Measurements from ENCODE around the gene FAM124B.

The FAM124B gene

DNA sequence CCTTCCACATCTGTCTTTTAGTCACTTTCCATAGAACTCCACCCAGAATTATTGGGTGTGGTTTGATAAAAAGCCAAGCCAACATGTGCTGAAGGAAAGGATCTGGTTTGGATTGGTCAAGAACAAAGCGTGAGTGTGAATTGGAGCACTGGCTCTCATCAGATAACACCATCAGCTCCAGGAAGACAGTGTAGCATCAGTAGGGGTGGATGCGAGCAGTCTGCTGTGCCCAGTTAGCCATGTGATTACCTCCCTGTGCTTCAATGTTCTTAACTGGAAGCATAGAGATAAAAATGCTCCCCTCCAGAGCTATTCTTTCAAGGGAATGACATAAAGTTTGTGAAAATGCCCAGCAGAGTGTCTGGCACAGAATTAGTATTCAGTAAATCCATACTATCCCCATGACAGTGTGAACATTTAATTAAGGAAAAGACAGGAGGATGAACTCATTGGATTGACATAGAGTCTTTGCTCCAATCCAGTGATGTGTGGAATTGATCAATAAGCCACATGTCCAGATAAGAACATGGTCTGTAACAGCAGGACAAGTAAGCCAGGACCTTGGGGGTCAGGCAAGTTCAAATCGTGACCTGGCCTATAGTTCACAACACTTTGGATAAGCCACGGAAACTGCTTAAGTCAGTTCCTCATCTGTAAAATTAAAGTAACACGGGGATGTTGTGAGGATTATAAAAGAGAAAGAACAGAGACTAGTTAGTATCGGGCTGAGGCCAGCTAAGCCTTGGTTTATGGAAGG, 68.0 kb downstream of the FAM124B start:
- DNase-seq: no peak

DNA sequence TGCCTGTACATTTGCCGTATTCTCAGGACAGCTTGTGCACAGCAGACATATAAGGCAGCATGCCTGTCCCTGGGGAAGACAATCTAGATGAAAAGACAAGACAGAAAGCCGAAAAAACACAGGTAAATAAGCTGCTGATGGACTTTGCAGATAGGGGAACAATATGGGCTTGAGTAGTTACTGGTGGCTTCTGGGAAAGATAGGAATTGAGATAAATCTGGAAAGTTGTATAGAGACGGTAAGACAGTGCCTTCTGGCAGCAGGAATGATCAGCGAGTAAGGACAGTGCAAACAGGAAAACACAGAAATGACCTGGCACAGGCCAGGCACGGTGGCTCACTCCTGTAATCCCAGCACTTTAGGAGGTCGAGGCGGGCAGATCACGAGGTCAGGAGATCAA, 70.2 kb downstream of the FAM124B start:
- DNase-seq: no peak

DNA sequence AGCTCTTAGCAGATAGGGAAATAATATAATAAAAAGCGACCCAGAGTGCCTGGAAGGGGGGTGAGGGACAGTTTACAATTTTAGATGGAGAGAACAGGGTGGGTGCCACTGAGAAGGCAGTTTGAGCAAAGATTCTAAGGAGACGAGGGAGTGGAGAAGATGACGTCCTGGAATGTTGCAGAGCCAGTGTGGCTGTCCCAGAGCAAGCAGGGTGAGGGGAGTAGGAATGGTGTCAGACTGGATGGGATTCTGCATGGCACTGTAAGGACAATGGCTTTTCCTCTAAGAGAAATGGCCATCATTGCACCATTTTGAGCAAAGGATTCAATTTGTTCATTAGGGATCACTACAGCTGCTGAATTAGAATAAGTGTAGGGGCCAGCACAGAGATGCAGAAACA, 73.1 kb downstream of the FAM124B start:
- no peak for DNase-seq

All from activated T-cell treated with anti-CD3 and anti-CD28 coated beads, Interleukin-2, amount 50 U/mL, for 1 hour (primary cell).